Peyer's patch (tissue), 4 donors: Measurements from ENCODE around the gene COMMD4. TPM values are rescaled to one million over a fixed set of nuclear protein-coding genes. Genes with fewer than 3 reads are reported as not detected.

ENCODE experiments used
- DNase-seq, 3 donors: peaks; one replicate each; pipeline ENCODE4 v3.0.0-alpha.2; 2017 to 2019
- H3K27ac ChIP-seq, 4 donors: fragments of 200-600 bp; sonication (generic); one replicate each; pipeline ENCODE4 v1.5.1; 2016 to 2019
- H3K27me3 ChIP-seq, 2 donors: fragments of 200-600 bp; sonication (generic); one replicate each; pipeline ENCODE4 v1.5.1; 2019
- H3K36me3 ChIP-seq, 3 donors: fragments of 200-600 bp; sonication (generic); one replicate each; pipeline ENCODE4 v1.5.1; 2016 to 2019
- H3K4me1 ChIP-seq, 4 donors: fragments of 200-600 bp; sonication (generic); one replicate each; pipeline ENCODE4 v1.5.1; 2016 to 2019
- H3K4me3 ChIP-seq, 4 donors: fragments of 200-600 bp; sonication (generic); 1 replicate in 3 of 4; 2 replicates in 1 of 4; pipeline ENCODE4 v1.5.1; 2016 to 2019; ENCODE audit warnings: mild to moderate bottlenecking in 1 of 4
- H3K9me3 ChIP-seq, 4 donors: fragments of 200-600 bp; sonication (generic); one replicate each; pipeline ENCODE4 v1.5.1; 2016 to 2019; ENCODE audit warnings: mild to moderate bottlenecking in 1 of 4
- POLR2A ChIP-seq, 2 donors: fragments of 450-650 bp; IDR thresholded peaks; one replicate each; pipeline ENCODE4 v1.5.1; 2017; ENCODE audit warnings: antibody characterized with exemption in 2 of 2, mild to moderate bottlenecking in 2 of 2, moderate library complexity in 2 of 2
- total RNA-seq, 4 donors: library from RNA; depleted of rRNA; stranded (reverse); fragments of >200 nt; gene quantifications; one replicate each; pipeline ENCODE4 v1.1.0, GENCODE V29; 2016
- TF ChIP-seq, protein P1 (sequence below), 6 experiments: fragments of 450-650 bp in 4 of 6; fragments of 200-600 bp in 2 of 6; sonication (generic) in 1 of 6; IDR thresholded peaks; one replicate each; pipeline ENCODE4 v1.5.1; 2017 to 2019; ENCODE audit warnings: antibody characterized with exemption in 6 of 6, mild to moderate bottlenecking in 3 of 6, moderate library complexity in 1 of 6

The COMMD4 gene
- total RNA-seq, 4 donors from 2014 or later: 54.2 to 107 (median 68.0) TPM

DNA sequence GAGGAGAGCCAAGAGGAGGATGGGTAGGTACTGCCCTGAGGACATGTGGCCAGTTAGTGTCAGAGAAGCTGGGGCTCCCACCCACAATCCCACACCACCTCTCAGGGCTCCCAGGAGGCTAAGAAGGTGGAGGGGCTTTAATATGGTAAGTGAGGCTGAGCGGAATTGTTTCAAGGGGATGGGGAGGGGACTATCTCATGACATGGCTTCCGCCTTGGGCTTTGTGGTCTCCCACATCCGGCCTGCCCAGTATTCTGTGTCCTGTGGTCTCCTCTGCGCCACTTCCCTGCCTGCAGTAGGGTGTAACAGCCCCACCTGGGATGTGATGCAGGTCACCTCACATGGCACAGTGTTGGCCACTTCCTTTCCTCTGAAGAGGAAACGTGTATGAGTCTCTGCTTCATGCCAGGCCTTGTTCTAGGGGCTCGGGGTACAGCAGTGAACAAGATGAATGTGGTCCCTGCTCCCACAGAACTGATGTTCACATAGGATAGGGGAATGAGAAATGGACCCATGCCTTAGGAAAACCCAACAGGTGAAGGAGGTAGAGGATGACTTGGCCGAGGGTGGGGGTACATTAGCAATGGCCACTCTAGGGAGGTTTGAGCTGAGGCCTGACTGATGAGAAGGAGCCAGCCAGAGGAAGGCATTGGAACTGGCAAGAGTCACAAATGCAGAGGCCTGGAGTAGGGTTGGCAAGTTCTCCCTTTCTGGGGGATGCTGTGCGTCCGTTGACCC lies 14.2 kb downstream of the COMMD4 start:
- peak overlapping the region in 3 of 4 donors; percentile 23 to 51 (median 50) for H3K27ac ChIP-seq
- DNase-seq: peak; percentile 45 to 91 (median 88)

DNA sequence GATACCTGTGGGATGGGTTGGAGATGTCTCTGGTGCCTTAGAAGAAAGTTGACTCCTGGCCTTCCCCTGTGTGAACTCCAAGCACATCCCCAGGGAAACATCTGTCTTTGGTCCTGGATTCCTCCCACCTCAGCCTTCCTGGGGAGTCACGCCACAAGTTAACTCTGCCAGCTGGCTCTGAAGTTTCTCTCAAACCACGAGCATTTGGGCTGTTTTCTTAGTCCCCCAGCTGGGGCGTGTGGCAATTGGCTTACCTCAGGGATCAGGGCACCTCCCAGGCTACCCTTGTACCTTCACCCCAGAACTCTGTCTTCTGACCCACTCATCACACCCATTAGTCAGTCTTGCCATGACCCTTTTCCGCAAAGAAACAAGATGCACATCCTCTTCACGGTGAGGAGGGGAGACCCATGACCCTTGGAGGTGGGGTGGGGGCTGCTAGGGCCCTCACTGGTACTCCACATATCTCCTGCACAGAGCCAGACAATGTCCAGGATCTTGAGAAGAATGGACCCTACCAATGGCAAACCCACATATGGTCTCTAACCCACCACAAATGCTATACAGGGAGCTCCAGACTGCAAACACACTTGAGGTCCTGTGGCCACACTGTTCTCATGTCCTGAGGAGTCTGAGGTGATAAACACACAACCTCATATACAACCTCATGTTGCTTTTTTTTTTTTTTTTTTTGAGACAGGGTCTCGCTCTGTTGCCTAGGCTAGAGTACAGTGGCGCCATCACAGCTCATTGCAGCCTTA lies 14.9 kb downstream of the COMMD4 start:
- Histone ChIP-seq H3K27me3 (no peaks in the 10 kb centered on the region), H3K36me3 (peaks cover 0 to 6% (median 0%) of the 10 kb centered on the region in 3 donors), H3K9me3 (peaks cover 0 to 26% (median 0%) of the 10 kb centered on the region in 4 donors), H3K4me1 (peaks cover 0 to 23% (median 8%) of the 10 kb centered on the region in 4 donors), H3K4me3 (no peak overlapping the region), H3K27ac (peak overlapping the region in 3 of 4 donors; percentile 23 to 51 (median 50))
- no peak for DNase-seq
- TF ChIP-seq, protein P1, sequence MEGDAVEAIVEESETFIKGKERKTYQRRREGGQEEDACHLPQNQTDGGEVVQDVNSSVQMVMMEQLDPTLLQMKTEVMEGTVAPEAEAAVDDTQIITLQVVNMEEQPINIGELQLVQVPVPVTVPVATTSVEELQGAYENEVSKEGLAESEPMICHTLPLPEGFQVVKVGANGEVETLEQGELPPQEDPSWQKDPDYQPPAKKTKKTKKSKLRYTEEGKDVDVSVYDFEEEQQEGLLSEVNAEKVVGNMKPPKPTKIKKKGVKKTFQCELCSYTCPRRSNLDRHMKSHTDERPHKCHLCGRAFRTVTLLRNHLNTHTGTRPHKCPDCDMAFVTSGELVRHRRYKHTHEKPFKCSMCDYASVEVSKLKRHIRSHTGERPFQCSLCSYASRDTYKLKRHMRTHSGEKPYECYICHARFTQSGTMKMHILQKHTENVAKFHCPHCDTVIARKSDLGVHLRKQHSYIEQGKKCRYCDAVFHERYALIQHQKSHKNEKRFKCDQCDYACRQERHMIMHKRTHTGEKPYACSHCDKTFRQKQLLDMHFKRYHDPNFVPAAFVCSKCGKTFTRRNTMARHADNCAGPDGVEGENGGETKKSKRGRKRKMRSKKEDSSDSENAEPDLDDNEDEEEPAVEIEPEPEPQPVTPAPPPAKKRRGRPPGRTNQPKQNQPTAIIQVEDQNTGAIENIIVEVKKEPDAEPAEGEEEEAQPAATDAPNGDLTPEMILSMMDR (IDR thresholded peaks at IDR 0.05): no peak
- no peak for TF ChIP-seq POLR2A (IDR thresholded peaks at IDR 0.05)

More for the DNA sequence above, 14.2 kb downstream of the COMMD4 start:
- no peaks in the 10 kb centered on the region for H3K27me3 ChIP-seq
- H3K4me3 ChIP-seq: no peak overlapping the region
- peaks cover 0 to 23% (median 8%) of the 10 kb centered on the region in 4 donors for H3K4me1 ChIP-seq
- no peaks in the 10 kb centered on the region for H3K36me3 ChIP-seq
- TF ChIP-seq, protein P1 (IDR thresholded peaks at IDR 0.05): no peak
- no peak for TF ChIP-seq POLR2A (IDR thresholded peaks at IDR 0.05)
- peaks cover 0 to 26% (median 0%) of the 10 kb centered on the region in 4 donors for H3K9me3 ChIP-seq

DNA sequence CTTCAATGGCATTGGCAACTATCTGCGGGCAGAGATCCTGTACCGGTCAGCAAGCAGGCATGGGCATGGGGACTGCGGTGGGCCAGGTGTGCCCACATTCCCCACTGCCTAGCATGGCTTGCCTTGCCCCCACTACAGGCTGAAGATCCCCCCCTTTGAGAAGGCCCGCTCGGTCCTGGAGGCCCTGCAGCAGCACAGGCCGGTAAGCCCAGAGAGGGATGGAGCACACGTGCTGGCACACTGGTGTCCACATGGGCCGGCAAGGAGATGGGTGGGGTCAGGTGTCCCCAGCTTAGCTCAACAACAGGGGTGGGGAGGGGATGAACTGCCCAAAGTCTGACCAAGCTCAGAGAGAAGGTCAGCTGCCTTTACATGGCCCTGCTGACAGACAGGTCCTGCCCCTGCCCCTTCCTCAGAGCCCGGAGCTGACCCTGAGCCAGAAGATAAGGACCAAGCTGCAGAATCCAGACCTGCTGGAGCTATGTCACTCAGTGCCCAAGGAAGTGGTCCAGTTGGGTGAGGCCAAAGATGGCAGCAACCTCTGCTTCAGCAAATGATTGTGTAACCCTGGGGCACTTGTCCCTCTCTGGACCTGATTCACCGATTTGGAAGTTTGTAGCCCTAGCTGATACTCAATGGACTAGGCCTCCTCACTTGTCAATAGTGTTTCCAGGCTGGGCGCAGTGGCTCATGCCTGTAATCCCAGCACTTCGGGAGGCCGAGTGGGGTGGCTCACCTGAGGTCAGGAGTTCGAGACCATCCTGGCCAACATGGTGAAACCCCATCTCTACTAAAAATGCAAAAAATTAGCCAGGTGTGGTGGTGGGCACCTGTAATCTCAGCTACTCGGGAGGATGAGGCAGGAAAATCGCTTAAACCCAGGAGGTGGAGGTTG lies 16.6 kb downstream of the COMMD4 start:
- H3K27ac ChIP-seq: no peak overlapping the region
- TF ChIP-seq, protein P1 (IDR thresholded peaks at IDR 0.05): no peak
- no peak for TF ChIP-seq POLR2A (IDR thresholded peaks at IDR 0.05)
- H3K4me3 ChIP-seq: no peak overlapping the region
- peaks cover 0 to 18% (median 0%) of the 10 kb centered on the region in 3 donors for H3K36me3 ChIP-seq
- peaks cover 0 to 26% (median 0%) of the 10 kb centered on the region in 4 donors for H3K9me3 ChIP-seq
- H3K27me3 ChIP-seq: no peaks in the 10 kb centered on the region
- H3K4me1 ChIP-seq: peaks cover 0 to 16% (median 6%) of the 10 kb centered on the region in 4 donors
- no peak for DNase-seq

DNA sequence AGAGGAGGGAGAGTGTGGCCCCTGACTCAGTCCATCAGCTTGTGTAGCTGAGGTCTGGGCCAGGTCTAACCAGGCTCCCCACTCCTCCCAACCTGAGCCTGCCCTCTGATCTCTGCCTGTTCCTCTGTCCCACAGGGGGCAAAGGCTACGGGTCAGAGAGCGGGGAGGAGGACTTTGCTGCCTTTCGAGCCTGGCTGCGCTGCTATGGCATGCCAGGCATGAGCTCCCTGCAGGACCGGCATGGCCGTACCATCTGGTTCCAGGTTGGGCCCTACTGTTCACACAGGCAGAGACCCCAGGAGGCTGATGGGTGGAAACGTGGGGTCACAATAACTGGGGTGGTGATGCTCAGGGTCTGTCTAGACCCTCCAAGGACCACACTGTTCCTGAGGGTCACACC lies 17.7 kb downstream of the COMMD4 start:
- TF ChIP-seq, protein P1 (IDR thresholded peaks at IDR 0.05): no peak
- no peak for TF ChIP-seq POLR2A (IDR thresholded peaks at IDR 0.05)
- Histone ChIP-seq H3K36me3 (peaks cover 0 to 28% (median 0%) of the 10 kb centered on the region in 3 donors), H3K9me3 (peaks cover 0 to 22% (median 0%) of the 10 kb centered on the region in 4 donors), H3K27me3 (no peaks in the 10 kb centered on the region), H3K4me1 (peaks cover 0 to 12% (median 5%) of the 10 kb centered on the region in 4 donors), H3K27ac (no peak overlapping the region), H3K4me3 (no peak overlapping the region)
- DNase-seq: no peak

DNA sequence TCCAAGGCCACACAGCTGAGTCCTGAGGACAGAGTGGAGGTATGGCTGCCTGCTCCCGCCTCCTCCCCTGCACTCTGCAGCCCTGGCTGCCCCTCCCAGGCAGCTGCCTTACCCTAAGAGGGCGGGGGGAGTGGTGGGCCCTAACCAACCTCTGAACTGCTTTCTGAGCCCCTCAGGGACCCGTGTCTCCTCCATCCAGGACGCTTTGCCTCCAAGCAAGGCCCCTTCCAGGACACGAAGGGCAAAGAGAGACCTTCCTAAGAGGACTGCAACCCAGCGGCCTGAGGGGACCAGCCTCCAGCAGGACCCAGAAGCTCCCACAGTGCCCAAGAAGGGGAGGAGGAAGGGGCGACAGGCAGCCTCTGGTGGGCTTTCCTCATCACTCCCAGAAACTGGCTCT lies 18.6 kb downstream of the COMMD4 start:
- Histone ChIP-seq H3K4me3 (no peak overlapping the region), H3K27ac (no peak overlapping the region), H3K4me1 (peaks cover 0 to 5% (median 2%) of the 10 kb centered on the region in 4 donors), H3K36me3 (peaks cover 0 to 37% (median 0%) of the 10 kb centered on the region in 3 donors), H3K27me3 (no peaks in the 10 kb centered on the region), H3K9me3 (peaks cover 0 to 14% (median 0%) of the 10 kb centered on the region in 4 donors)
- DNase-seq: no peak
- no peak for TF ChIP-seq POLR2A (IDR thresholded peaks at IDR 0.05)
- TF ChIP-seq, protein P1 (IDR thresholded peaks at IDR 0.05): no peak
